T-cell (primary cell): ENCODE results near the gene ARHGAP8. TPM values are rescaled to one million over a fixed set of nuclear protein-coding genes. Genes with fewer than 3 reads are reported as not detected.
A peak's percentile ranks its signal among the peaks of the same experiment; 100 is the strongest.

ENCODE experiments used
- ATAC-seq, 4 experiments: fragments of 200-7000 bp in 3 of 4; fragments of 150-1000 bp in 1 of 4; cut with Tn5 transposase; replicated peaks in 1 of 4; 1 replicate in 3 of 4; 2 replicates in 1 of 4; pipeline ENCODE4 v1.10.0; 2021; ENCODE audit warnings: moderate library complexity in 3 of 4, mild to moderate bottlenecking in 2 of 4, moderate number of reproducible peaks in 1 of 4
- CTCF ChIA-PET, 2 donors: fragments of 300-600 bp; sonication (Branson Sonifier 250); formaldehyde crosslinking; loops; one replicate each; lab custom pipeline; 2022; ENCODE audit warnings: antibody characterized with exemption in 2 of 2; lab: Charles Lee
- POLR2A ChIA-PET, 2 donors: fragments of 300-600 bp; sonication (Branson Sonifier 250); formaldehyde crosslinking; loops; one replicate each; lab custom pipeline; 2022; ENCODE audit warnings: antibody characterized with exemption in 2 of 2; lab: Charles Lee
- DNase-seq, 35 experiments: peaks; one replicate each; pipeline versions ENCODE4 v3.0.0 to v3.0.0-alpha.2; 2013 to 2023
- H3K27ac ChIP-seq: one replicate; pipeline ENCODE4 v1.5.1; 2013; ENCODE audit warnings: low read length
- H3K27me3 ChIP-seq, 2 experiments: replicated peaks in 1 of 2; 1 replicate in 1 of 2; 2 replicates in 1 of 2; pipeline versions ENCODE4 v1.6.1 to v1.7.0; 2013; ENCODE audit warnings: low read length in 1 of 2, mixed read lengths in 1 of 2; ENCODE audit not compliant: control insufficient read depth in 2 of 2, insufficient read depth in 2 of 2; ENCODE audit errors: extremely low read depth in 1 of 2
- H3K36me3 ChIP-seq, 2 donors: 1 replicate in 1 of 2; 2 replicates in 1 of 2; pipeline versions ENCODE4 v1.6.1 to v1.7.0; 2013; ENCODE audit warnings: low read length in 1 of 2; ENCODE audit not compliant: control insufficient read depth in 2 of 2, insufficient read depth in 1 of 2; ENCODE audit errors: extremely low read depth in 1 of 2
- H3K4me1 ChIP-seq, 2 experiments: 1 replicate in 1 of 2; 2 replicates in 1 of 2; pipeline versions ENCODE4 v1.6.1 to v1.7.0; 2013; ENCODE audit warnings: low read length in 2 of 2, mixed read lengths in 1 of 2; ENCODE audit not compliant: insufficient read depth in 2 of 2, control insufficient read depth in 1 of 2; ENCODE audit errors: extremely low read depth in 1 of 2
- H3K4me3 ChIP-seq, 2 donors: 1 replicate in 1 of 2; 2 replicates in 1 of 2; pipeline versions ENCODE4 v1.5.1 to v1.7.0; 2013; ENCODE audit warnings: mild to moderate bottlenecking in 2 of 2, low read length in 1 of 2, moderate library complexity in 1 of 2; ENCODE audit not compliant: control insufficient read depth in 1 of 2; ENCODE audit errors: extremely low read depth in 1 of 2
- H3K9me3 ChIP-seq: 2 replicates; pipeline ENCODE4 v1.7.0; 2013
- H3K27ac Mint-ChIP-seq, 2 donors: one replicate each; pipeline ENCODE4 v1.8.0; 2020 to 2021; ENCODE audit warnings: mild to moderate bottlenecking in 2 of 2, mixed read lengths in 2 of 2
- H3K27me3 Mint-ChIP-seq, 2 donors: one replicate each; pipeline ENCODE4 v1.8.0; 2021 to 2022; ENCODE audit warnings: mixed read lengths in 2 of 2
- H3K36me3 Mint-ChIP-seq: one replicate; pipeline ENCODE4 v1.8.0; 2021; ENCODE audit warnings: mixed read lengths
- H3K4me1 Mint-ChIP-seq, 3 donors: one replicate each; pipeline ENCODE4 v1.8.0; 2020 to 2022; ENCODE audit warnings: mixed read lengths in 3 of 3, mild to moderate bottlenecking in 1 of 3
- H3K4me3 Mint-ChIP-seq, 3 donors: one replicate each; pipeline ENCODE4 v1.8.0; 2020 to 2022; ENCODE audit warnings: mild to moderate bottlenecking in 3 of 3, mixed read lengths in 3 of 3, moderate library complexity in 3 of 3
- H3K9me3 Mint-ChIP-seq, 3 donors: one replicate each; pipeline ENCODE4 v1.8.0; 2020 to 2022; ENCODE audit warnings: mixed read lengths in 3 of 3
- WGBS: methylation state at CpG from one replicate; pipeline ENCODE4 v1.1.5; 2013; ENCODE audit warnings: missing lambda C conversion rate; ENCODE audit not compliant: insufficient coverage; 5-methylcytosine and 5-hydroxymethylcytosine counted together
- total RNA-seq, 35 experiments: library from RNA in 6 of 35; stranded (reverse) in 6 of 35; fragments of 120-200 nt in 1 of 35; gene quantifications; one replicate each; pipeline versions ENCODE4 v1.2.1 to v1.2.4 and lab custom pipeline; 2013 to 2026

Gene ARHGAP8
- total RNA-seq, 5 donors from 2014 or later (not counting 1 experiment from before 2014, with no cell fraction given): 0.59 to 4.7 (median 2.0) TPM

- Histone ChIP-seq H3K4me3 (no peak overlapping the region), H3K27ac (no peak overlapping the region), H3K27me3 (no peaks in the 10 kb centered on the region), H3K9me3 (no peaks in the 10 kb centered on the region), H3K4me1 (peaks cover 0 to 66% of the 10 kb centered on the region in 2 experiments), H3K36me3 (peaks cover 10 to 15% of the 10 kb centered on the region in 2 donors)
- DNase-seq (no peak), ATAC-seq (no peak)
- no peaks in the 10 kb centered on the region for H3K27me3 Mint-ChIP-seq
- no peak overlapping the region for H3K4me3 Mint-ChIP-seq
- ChIA-PET POLR2A (interaction anchor here in 1 of 2 donors (0.8 kb wide), 1 partner anchor 741 kb away, joined by 3 read pairs; no protein-coding TSS in a partner anchor), CTCF (no interaction called here)
- H3K4me1 Mint-ChIP-seq: peaks cover 14 to 44% (median 29%) of the 10 kb centered on the region in 3 donors
- H3K36me3 Mint-ChIP-seq: no peaks in the 10 kb centered on the region
- 93% methylated on average over 4 of the region's 8 CpGs for WGBS
- peak overlapping the region in 1 of 2 donors; percentile 52 for H3K27ac Mint-ChIP-seq
- H3K9me3 Mint-ChIP-seq: no peaks in the 10 kb centered on the region
Observed at GRCh38 chr22:44712962-44713361, 39.4 kb upstream of the ARHGAP8 start.

DNA sequence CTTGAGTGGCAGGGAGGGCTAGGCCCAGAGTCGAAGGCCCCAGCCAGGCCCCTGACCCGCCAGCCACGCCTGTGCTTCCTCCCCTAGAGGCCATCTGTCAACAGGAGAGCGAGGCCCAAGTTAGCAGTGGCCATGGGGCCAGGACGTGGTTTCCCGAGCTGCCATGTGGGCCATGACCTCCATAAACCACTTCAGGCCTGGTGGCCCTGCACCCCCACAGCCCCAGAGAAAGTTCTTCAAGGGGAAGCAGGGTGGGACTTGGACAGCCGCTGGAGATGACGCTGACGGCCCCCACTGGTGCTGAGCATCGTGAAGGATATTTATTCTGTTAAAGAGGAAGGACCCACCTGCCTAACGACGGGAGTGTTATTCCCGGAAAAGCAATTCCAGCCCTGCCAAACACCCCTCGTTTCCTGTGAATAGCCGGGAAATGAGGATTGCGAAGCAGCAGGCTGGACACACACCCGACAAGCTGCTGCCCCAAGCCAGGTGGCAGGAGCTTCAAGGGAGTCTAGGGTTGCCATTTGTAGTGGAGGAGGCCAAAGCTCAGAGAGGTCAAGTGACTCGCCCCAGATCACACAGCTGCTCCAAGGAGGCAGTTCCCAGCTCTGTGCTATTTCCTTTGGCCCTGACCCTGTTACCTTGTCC lies 37.5 kb upstream of the ARHGAP8 start:
- Histone ChIP-seq H3K4me3 (no peak overlapping the region), H3K9me3 (no peaks in the 10 kb centered on the region), H3K27ac (no peak overlapping the region), H3K36me3 (peaks cover 10 to 24% of the 10 kb centered on the region in 2 donors), H3K4me1 (peaks cover 0 to 55% of the 10 kb centered on the region in 2 experiments), H3K27me3 (no peaks in the 10 kb centered on the region)
- Mint-ChIP-seq H3K4me1 (peaks cover 20 to 37% (median 24%) of the 10 kb centered on the region in 3 donors), H3K27me3 (no peaks in the 10 kb centered on the region), H3K27ac (no peak overlapping the region), H3K36me3 (no peaks in the 10 kb centered on the region), H3K9me3 (no peaks in the 10 kb centered on the region), H3K4me3 (no peak overlapping the region)
- 87% methylated on average over 12 of the region's 18 CpGs for WGBS
- DNase-seq (no peak), ATAC-seq (no peak)
- CTCF ChIA-PET: interaction anchor here in 1 of 2 donors (0.6 kb wide), 1 partner anchor 1128 kb away, joined by 6 read pairs; no protein-coding TSS in a partner anchor
- POLR2A ChIA-PET: interaction anchor here in 1 of 2 donors (0.6 kb wide), 1 partner anchor 678 kb away, joined by 3 read pairs; no protein-coding TSS in a partner anchor

DNA sequence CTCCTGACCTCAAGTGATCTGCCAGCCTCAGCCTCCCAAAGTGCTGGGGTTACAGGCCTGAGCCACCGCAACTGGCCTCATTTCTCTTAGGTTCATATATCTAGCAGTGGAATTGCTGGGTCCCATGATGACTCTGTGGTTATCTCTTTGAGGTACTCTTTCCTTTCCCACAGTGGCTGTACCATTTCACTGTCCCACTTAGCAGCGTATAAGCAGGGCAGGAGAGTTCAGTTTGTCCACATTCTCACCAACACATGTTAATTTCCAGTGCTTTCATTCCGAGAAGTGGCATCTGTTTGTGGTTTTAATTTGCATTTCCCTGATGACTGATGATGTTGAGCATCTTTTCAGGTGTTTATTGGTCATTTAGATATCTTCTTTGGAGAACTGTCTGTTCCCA lies 34.0 kb upstream of the ARHGAP8 start:
- ChIA-PET CTCF (no interaction called here), POLR2A (interaction anchor here in 1 of 2 donors (0.6 kb wide), 1 partner anchor 106 kb away, joined by 5 read pairs; no protein-coding TSS in a partner anchor)
- Mint-ChIP-seq H3K4me3 (no peak overlapping the region), H3K4me1 (peaks cover 7 to 10% (median 10%) of the 10 kb centered on the region in 3 donors), H3K27ac (peak overlapping the region in 1 of 2 donors; percentile 42), H3K36me3 (peaks cover 3% of the 10 kb centered on the region), H3K27me3 (no peaks in the 10 kb centered on the region), H3K9me3 (no peaks in the 10 kb centered on the region)
- Histone ChIP-seq H3K36me3 (peaks cover 10 to 42% of the 10 kb centered on the region in 2 donors), H3K4me1 (peaks cover 0 to 26% of the 10 kb centered on the region in 2 experiments), H3K27me3 (no peaks in the 10 kb centered on the region), H3K27ac (peak overlapping the region; percentile 23), H3K9me3 (no peaks in the 10 kb centered on the region), H3K4me3 (no peak overlapping the region)
- WGBS: no CpG with 5 or more reads among the region's 3 CpGs
- DNase-seq (no peak), ATAC-seq (peak in 2 of 4 experiments; percentile 29 to 43)

DNA sequence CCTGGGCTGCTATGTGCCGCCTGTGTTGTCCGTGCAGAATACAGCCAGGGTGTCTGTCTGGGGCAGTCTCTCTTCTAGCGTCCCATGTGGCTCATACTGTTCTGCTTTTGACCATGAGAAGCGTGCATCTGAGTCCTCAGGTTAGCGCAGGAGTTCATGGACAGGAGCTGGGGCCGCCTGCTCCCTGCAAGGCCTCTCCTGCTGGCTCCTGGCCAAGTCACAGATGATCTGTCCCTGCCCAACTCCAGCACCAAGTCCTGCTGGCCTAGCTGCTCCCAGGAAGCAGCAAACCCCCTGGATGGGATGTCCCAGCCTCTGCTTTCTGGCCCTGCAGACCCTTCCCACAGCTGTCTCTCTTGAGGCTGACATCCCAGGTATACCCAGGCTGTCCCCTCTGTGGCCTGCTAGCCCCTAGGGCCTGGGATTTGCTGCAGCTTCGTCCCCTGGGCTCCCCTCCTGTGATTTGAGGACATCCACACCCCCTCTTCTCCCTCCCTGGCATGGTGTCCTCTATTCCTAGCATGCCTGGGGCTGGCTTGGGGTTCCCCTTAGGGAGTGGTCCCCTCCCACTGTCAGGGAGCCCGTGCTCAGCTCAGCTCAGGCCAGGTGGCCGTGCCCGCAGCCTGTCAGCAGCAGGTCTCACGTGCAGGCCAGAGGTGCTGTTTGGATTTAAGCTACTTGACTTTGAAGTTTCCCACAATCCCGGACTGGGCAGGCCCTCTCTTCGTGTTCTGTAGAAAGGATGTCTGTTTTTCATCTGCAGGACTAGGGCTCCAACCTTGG lies 32.6 kb upstream of the ARHGAP8 start:
- Histone ChIP-seq H3K27ac (no peak overlapping the region), H3K27me3 (no peaks in the 10 kb centered on the region), H3K4me3 (no peak overlapping the region), H3K36me3 (peaks cover 9 to 49% of the 10 kb centered on the region in 2 donors), H3K4me1 (peaks cover 0 to 20% of the 10 kb centered on the region in 2 experiments), H3K9me3 (no peaks in the 10 kb centered on the region)
- no peak overlapping the region for H3K27ac Mint-ChIP-seq
- H3K36me3 Mint-ChIP-seq: peaks cover 7% of the 10 kb centered on the region
- POLR2A ChIA-PET: interaction anchor here in 1 of 2 donors (0.7 kb wide), 1 partner anchor 17 kb away, joined by 3 read pairs; no protein-coding TSS in a partner anchor
- H3K4me1 Mint-ChIP-seq: peaks cover 5 to 10% (median 10%) of the 10 kb centered on the region in 3 donors
- 70% methylated on average over 11 of the region's 13 CpGs for WGBS
- CTCF ChIA-PET: interaction anchor here in 1 of 2 donors (0.6 kb wide), 2 partner anchors 35 to 36 kb away, joined by 3 read pairs; no protein-coding TSS in a partner anchor
- no peaks in the 10 kb centered on the region for H3K27me3 Mint-ChIP-seq
- H3K4me3 Mint-ChIP-seq: no peak overlapping the region
- H3K9me3 Mint-ChIP-seq: no peaks in the 10 kb centered on the region
- DNase-seq (no peak), ATAC-seq (no peak)

- no peaks in the 10 kb centered on the region for H3K9me3 Mint-ChIP-seq
- Histone ChIP-seq H3K27me3 (no peaks in the 10 kb centered on the region), H3K4me1 (peaks cover 0 to 20% of the 10 kb centered on the region in 2 experiments), H3K9me3 (no peaks in the 10 kb centered on the region), H3K36me3 (peaks cover 3 to 51% of the 10 kb centered on the region in 2 donors), H3K27ac (no peak overlapping the region), H3K4me3 (no peak overlapping the region)
- DNase-seq (no peak), ATAC-seq (no peak)
- H3K4me1 Mint-ChIP-seq: peaks cover 5 to 10% (median 10%) of the 10 kb centered on the region in 3 donors
- WGBS: 73% methylated on average over 3 of the region's 7 CpGs
- peaks cover 11% of the 10 kb centered on the region for H3K36me3 Mint-ChIP-seq
- no peak overlapping the region for H3K4me3 Mint-ChIP-seq
- ChIA-PET POLR2A (no interaction called here), CTCF (no interaction called here)
- H3K27me3 Mint-ChIP-seq: no peaks in the 10 kb centered on the region
- H3K27ac Mint-ChIP-seq: no peak overlapping the region
Observed at GRCh38 chr22:44721213-44721612, 31.2 kb upstream of the ARHGAP8 start.

GRCh38 chr22:44722611-44723010 lies 29.8 kb upstream of the ARHGAP8 start:
- Histone ChIP-seq H3K4me1 (peaks cover 0 to 22% of the 10 kb centered on the region in 2 experiments), H3K27me3 (no peaks in the 10 kb centered on the region), H3K27ac (no peak overlapping the region), H3K36me3 (peaks cover 0 to 60% of the 10 kb centered on the region in 2 donors), H3K4me3 (no peak overlapping the region), H3K9me3 (no peaks in the 10 kb centered on the region)
- H3K4me1 Mint-ChIP-seq: peaks cover 5 to 10% (median 7%) of the 10 kb centered on the region in 3 donors
- no peak for ATAC-seq
- no peaks in the 10 kb centered on the region for H3K9me3 Mint-ChIP-seq
- peaks cover 11% of the 10 kb centered on the region for H3K36me3 Mint-ChIP-seq
- 80% methylated on average over 1 of the region's 2 CpGs for WGBS
- CTCF ChIA-PET: no interaction called here
- H3K27me3 Mint-ChIP-seq: no peaks in the 10 kb centered on the region
- no peak overlapping the region for H3K4me3 Mint-ChIP-seq
- POLR2A ChIA-PET: interaction anchor here in 1 of 2 donors (0.7 kb wide), 1 partner anchor 1037 kb away, joined by 3 read pairs; no protein-coding TSS in a partner anchor
- no peak for DNase-seq
- H3K27ac Mint-ChIP-seq: no peak overlapping the region
